Renal cortex interstitium (tissue), 15 donors: ENCODE data around the gene C12orf50. TPM values are rescaled to one million over a fixed set of nuclear protein-coding genes. Genes with fewer than 3 reads are reported as not detected.
"Not testable (repeated sequence)": the region's sequence is repeated elsewhere in the genome, so short reads cannot be mapped to it uniquely, and the experiment has no call there.

Experiments
- DNase-seq, 11 donors: peaks; one replicate each; pipeline ENCODE4 v3.0.0-alpha.2; 2013; ENCODE audit warnings: low read depth in 9 of 11, low spot score in 4 of 11; ENCODE audit errors: extremely low read depth in 1 of 11
- long read RNA-seq, 16 experiments: transcript quantifications; one replicate each; lab custom pipeline, GENCODE V29; 2026
- polyA plus RNA-seq, 3 donors: library from polyadenylated mRNA; unstranded; fragments of 120-200 nt; gene quantifications; one replicate each; pipeline ENCODE4 v1.2.1, GENCODE V29; 2013; ENCODE audit not compliant: insufficient read length in 3 of 3

The C12orf50 gene, protein sequence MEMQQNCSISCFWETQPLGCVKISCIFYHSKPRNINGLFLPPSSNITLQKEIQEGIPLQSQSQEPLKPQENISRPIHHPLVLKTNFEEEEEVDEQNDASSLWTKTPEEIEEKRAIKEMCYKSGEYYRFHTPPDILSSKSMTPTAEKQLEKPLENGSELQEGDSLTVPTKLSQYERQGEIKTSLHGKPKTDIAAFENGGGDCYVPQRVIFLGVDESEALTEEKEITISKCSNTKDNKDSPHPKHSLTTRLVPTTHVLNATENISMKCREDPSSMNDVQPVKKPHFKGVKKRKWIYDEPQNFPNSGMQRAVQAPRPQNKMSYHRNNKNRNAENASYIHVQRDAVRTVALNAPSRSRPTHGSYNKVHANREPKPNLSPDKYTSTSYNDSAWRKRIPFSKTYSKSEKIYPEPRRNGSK
- under 1 TPM; 0.23 to 0.39 (median 0.24) TPM for polyA plus RNA-seq
- long read RNA-seq, donor 1, partial matches to known transcripts: 14 of 14 reads
- long read RNA-seq, donor 1, other reads (novel, unspliced or antisense): 0 of 14 reads
- long read RNA-seq, donor 2, partial matches to known transcripts: 0 of 6 reads
- long read RNA-seq, donor 2, other reads (novel, unspliced or antisense): 6 of 6 reads
- long read RNA-seq, donor 3, partial matches to known transcripts: 23 of 23 reads
- long read RNA-seq, donor 3, other reads (novel, unspliced or antisense): 0 of 23 reads
- long read RNA-seq, donor 4: 0 reads
- long read RNA-seq, donor 5: 0 reads
- long read RNA-seq, donor 6: 0 reads
- long read RNA-seq, donor 7: 0 reads
- long read RNA-seq, donor 8: 0 reads
- long read RNA-seq, donor 9, partial matches to known transcripts: 10 of 10 reads
- long read RNA-seq, donor 9, other reads (novel, unspliced or antisense): 0 of 10 reads
- long read RNA-seq, donor 10: 0 reads
- long read RNA-seq, donor 11: 0 reads
- long read RNA-seq, donor 12, partial matches to known transcripts: 0 of 14 reads
- long read RNA-seq, donor 12, other reads (novel, unspliced or antisense): 14 of 14 reads
- long read RNA-seq, donor 13: 0 reads
- long read RNA-seq, donor 14: 0 reads
- long read RNA-seq, donor 15, partial matches to known transcripts: 5 of 5 reads
- long read RNA-seq, donor 15, other reads (novel, unspliced or antisense): 0 of 5 reads
- long read RNA-seq, donor 16: 0 reads

DNA sequence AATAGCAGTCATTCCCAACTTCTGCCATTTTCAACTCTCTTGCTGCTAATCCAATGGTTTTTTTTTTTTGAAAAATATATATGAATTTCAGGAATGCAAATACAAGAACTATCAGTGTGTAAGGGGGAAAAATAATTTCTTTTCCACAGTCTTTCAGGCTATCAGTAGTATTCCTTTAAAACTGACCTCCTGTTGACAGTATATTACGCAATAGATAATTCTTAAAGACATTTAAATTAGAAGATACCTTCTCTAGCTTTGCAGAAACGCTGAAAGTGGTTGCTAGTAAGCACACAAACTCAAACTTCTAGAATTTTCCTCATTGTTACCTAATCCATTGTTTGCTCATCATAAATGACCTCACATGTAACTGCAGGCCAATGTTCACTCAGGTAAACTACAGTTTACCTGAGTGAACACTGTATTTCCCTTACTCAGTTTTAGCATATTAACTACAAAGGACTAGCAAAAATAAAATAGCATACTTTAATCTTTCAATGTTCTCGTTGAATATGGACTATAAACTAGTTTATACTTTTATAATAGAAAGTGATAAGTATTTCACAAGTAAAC lies at the start of gene C12orf50:
Gene C12orf50 (minus strand): TSS at position 309 of the 573 bp plus-strand sequence. CDS start 2,439 bp downstream, outside the sequence.
- no peak for DNase-seq

DNA sequence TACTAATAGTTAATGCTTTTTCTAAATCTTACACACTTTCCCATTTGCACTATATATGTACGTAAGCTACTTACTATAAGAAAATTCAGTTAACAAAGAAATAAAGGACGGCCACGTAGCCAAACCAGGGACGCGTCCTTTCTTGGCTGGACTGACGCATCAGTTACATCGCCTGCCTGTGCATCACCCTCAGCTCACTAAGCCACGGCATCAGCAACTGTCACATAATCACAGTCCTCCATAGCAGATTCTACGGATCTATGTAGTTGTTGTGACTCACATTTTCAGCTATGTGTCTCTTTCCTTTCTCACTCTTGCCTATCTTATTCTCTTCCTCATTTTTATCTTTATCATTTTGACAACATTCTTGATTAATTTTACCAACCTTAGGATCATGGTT lies 38.1 kb upstream of the C12orf50 start:
- no peak for DNase-seq

DNA sequence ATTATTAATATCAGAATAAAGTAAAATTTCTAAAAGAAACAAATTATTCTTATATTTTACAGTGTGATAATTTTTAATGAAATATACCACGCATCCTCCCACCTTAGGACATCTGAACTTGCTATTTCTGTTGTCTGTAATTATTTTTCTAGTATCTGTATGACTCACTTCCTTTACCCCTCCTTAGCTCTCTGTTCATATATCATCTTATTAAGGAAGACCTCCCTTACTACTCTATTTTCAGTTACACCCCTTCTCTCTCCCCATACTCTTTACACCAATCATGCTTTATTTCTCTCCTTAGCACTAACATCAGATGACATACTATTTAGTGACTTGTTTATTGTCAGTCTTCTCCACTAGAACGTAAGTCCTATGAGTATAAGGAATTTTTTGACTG lies 34.2 kb upstream of the C12orf50 start:
- no peak for DNase-seq

DNA sequence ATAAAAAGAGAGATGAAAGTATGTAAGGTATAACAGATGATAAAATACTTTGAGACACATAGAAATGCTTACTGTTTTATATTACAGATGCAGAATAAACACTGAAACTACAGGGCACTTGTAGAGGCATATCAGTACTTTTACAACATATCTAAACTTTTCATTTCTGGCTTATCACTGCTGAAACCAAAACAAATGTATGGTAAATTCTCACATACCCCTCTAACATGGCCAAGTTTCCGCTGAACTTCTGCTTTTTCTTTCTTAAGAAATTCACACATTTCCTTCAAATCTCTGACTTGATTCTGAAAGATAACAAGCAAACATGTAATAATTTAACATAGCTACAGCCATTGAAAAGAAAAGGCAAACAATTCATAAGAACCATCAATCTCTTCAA lies 33.3 kb upstream of the C12orf50 start:
- DNase-seq: no peak

DNA sequence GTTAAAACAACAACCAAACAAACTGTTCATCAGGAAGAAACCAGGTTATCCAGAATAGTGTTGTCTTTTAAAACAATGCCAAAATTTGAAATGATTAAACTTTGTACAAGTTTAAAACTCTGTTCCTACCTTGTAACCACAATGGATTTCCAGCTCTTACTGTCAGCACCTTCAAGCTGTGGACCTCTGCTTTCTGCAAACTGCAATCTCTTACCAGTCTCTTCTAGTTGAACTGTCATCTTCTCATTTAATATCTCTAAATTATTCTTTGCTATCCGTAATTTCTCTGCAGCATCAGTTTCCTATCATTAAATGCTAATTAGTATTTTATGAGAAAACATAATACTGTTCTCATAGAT lies 29.5 kb upstream of the C12orf50 start:
- DNase-seq: no peak

DNA sequence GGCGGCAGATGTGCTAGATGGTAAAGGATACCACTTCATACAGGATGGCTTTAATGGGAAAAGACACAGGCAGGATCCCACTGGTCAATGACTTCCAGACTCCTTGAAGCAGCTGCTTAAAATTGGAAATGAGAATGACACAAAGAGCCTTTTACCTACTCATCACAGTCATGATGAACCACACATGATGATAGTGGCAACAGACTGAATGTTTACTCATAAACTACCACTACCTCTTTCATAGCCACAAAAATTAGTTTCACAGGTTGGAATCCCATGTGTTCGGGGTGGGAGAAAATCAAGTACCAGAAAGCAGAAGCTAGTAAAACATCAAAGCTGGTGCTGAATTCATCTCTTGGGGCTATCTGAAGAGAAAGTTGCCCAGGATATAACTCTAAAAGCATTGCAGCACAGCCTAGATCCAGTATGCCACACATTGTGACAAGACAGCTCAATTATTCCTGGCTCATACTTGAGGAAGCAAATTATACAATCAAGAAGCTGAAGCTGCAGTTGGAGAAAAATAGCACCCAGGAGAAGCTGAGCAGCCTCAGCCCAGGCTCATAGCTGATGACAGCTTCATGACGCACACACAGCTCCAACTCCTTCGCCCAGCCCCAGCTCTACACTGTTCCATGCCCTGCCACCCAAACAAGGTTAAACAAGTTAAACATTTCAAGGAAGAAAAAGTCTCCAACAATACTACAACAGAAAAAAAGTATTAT lies 29.0 kb upstream of the C12orf50 start:
- DNase-seq: no peak

DNA sequence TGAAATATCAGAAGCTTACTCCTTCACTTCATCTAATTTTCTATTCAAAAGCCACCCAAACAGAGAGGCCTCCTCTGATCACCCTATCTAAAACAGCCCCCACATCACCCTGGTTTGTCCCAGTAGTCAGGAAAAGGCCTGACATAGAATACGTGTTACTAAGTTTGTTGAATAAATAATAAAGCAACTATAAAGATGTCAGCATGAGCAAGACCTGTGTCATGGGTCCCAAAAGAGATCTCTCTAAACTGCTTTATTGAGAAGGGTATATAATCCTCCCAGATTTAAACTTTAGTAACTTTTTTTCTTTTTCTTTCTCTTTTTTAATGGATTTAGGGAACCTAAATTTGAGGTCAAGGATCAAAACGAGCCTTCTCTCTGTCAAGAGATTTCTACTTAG lies 27.4 kb upstream of the C12orf50 start:
- DNase-seq: no peak

DNA sequence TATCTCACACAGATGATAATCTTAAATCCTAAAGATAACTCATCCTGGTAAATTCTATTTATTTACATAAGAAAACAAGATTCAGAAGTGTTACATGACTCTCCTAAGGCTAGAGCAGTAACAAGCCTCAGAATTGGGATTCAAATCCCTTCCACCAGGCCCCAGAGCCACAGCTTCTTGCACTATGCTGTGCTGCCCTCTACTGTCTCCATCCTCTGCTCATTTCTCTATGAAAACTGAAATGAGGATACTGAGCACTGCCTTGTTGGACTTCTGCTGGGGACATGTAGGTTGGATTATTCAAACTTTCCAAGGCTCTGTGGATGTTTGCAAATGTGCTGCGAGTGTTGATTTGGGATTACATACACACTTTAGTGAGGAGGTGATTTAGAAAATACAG lies 23.5 kb upstream of the C12orf50 start:
- no peak for DNase-seq

DNA sequence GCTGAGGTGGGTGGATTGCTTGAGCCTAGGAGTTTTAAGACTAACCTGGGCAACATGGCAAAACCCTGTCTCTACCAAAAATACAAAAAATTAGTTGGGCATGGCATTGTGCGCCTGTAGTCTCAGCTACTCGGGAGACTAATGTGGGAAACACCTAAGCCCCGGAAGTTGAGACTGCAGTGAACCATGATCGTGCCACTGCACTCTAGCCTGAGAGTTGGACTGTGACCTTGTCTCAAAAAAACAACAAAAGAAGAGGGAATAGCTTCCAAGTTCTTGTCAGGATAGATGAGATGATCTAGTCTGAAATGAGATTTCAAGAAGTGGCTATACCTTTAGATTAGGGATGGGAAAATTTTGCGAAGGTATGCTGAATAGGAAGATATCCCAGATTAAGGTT lies 14.8 kb upstream of the C12orf50 start:
- DNase-seq: no peak

DNA sequence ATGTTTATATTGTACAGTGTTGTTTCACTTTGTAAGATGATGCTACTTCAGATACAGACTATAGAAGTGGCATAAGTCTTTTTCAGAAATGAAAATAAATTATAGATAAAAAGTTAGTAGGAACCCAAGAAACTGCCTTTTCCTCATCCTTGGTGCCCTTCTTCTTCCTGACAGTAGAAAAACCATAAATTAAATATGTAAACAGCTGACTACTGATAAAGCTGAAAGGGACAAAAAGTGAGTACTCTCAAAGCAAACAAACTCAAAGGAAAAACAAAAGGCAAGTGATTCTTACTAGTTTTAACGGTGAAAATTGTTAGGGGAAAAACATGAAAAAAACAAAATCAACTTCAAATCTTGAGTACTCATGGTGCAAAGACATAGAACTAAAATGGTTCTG lies 8.6 kb upstream of the C12orf50 start:
- no peak for DNase-seq

DNA sequence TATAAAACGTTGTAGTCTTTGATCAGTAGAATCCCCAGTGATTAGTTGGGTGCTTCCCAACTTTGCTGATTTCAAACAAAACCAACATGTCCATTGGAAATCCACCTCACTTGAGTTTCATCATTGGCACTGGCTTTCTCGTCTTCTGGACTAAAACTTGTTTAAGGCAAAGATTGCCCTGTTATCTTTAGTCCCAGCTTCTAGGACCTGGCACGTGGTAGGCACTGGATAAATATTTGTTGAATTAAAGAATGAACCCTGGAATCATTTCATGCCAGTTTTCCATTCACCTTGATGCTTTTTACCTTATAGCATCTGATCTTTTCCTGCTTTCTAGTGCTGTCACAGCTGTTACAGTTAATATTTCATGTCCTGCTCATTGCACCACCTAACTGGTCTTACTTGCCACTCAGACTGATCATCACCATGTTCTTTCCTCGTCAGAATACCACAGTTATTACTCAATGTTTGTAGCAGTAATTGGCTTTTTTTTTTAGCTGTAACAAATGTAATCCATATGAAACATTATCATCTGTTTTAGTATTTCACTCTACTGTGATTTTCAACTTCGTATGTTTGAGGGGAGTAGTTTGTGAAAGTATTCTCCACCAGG lies 7.3 kb upstream of the C12orf50 start:
- DNase-seq: no peak

DNA sequence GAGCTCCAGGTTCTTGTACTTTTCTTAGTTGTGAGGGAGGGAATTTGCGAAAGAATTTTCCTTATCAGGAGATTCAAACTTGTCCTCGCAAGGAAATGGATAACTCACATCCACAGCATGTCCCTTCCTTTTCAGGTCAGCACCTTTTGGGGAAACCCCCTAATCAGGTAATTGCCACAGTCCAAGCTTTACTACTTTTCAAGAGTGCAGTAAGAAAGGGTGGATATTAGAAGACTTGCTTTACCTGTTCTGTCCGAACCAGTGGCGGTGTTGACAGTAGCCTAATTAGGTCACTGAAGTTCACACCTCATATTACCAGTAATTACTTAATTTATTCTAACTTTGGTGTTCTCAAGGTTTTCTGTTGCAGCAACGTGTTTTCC lies 6.7 kb upstream of the C12orf50 start:
- peak in 1 of 11 donors; percentile 5 for DNase-seq

DNA sequence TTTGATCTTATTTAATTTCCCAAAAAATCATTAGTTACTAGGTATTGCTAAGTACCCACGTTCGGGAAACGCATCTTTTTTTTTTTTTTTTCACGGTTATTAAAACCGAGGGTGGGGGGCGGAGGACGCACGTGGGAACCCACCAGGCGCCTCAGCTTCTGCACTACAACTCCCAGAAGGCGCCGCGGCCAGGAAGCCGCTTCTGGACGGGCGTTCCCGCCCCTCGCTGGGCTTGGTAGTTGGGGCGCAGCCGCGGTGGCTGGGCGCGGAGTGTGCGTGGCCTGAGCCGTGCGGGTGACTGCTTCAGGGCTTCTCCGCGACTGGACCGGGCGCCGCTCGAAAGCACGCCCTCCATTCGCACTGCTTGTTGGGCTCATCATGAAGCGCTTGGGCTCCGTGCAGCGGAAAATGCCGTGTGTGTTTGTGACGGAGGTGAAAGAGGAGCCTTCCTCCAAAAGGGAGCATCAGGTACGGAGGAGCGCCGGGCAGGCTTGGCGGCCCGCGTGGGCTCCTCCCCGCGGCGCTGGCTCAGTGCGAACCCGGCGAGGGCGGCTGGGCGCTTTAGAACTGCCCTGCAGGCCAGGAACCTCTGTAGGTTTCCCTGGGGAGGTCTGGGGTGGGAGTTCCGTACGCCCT lies 6.2 kb upstream of the C12orf50 start:
- peak; percentile 66 to 88 (median 78) for DNase-seq

DNA sequence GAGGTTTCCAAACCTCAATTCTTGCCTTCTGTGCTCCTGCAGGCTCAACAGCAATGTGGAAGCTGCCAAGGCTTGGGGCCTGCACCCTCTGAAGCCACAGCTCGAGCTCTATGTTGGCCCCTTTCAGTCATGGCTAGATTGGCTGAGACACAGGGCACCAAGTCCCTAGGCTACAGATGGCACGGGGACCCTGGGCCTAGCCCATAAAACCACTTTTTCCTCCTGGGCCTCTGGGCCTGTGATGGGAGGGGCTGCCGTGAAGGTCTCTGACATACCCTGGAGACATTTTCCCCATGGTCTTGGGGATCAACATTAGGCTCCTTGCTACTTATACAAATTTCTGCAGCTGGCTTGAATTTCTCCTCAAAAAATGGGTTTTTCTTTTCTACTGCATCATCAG lies 2.0 kb upstream of the C12orf50 start:
- not testable (repeated sequence) for DNase-seq

DNA sequence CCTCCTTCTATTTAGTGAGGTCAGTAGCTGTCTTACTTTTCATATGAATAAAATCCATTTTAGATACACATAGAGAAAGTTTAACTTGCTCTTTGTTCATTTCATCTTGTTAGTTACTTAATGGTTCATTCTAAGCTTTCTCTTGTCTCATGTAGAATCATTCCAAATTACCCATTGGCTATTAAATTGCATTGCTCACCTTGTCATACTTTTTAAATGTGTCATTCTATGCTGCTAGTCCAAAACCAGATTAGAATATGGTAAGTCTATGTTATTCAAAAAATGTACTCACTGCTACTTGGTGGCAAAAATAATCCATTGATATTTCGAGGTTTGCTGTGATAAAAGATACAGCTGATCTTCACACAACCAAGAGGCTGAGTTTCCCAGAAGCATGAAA lies 3.0 kb downstream of the C12orf50 start:
- DNase-seq: no peak

DNA sequence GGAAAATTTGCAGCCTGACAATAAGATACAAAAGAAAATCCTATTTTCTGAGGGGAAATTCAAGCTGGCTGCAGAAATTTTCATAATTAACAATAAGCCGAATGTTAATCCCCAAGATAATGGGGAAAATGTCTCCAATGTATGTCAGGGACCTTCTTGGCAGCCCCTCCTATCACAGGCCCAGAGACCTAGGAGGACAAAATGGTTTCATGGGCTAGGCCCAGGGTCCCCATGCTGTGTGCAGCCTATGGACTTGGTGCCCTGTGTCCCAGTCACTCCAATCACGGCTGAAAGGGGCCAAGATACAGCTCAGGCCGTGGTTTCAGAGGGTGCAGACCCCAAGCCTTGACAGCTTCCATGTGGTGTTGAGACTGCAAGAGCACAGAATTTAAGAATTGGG lies 11.2 kb downstream of the C12orf50 start:
- DNase-seq: no peak

DNA sequence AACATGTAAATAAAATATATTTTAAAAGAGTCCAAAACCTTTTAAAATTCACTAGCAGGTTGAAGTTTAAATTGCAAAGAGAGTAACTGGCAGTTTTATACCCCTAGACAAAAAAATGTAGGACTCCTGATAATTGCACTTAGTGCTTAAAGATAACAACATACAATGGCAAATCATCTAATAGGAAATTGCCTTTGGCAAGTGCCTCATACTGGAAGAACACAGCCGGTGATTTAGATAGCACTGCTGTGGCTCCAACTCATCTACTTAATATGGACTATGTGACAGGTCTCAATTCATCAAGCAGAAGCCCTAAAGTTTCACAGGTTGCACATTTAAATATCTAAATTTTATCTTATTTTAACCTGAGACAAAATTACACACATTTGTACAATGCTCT lies 13.4 kb downstream of the C12orf50 start:
- no peak for DNase-seq

DNA sequence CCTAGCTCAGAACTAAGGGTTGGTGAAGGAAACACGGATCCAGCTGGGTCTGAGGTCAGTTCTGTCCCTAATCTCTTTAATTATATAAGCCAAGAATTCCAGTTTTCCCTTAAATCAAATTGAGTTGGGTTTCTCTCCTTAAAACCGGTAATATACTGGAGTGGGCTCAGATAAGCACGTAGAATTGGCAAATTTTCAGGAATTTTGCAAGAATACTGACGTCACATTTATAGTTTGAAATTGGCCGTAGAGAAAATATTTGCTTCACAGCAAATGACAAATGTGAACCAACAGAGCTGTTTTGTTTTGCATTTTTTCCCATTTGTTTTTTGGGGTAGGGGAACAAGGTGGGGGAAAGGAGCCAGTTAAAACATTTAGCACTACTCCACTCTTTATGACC lies 17.4 kb downstream of the C12orf50 start:
- no peak for DNase-seq
